HG02885 (cell line): Measurements from ENCODE around the gene ABLIM1.
A peak's percentile ranks its signal among the peaks of the same experiment; 100 is the strongest.

ENCODE experiments used
- ATAC-seq: cut with Tn5 transposase; IDR thresholded peaks from one replicate; pipeline ENCODE4 v1.9.1; 2021; ENCODE audit warnings: mild to moderate bottlenecking; ENCODE audit not compliant: unreplicated experiment, poor library complexity

Gene ABLIM1

DNA sequence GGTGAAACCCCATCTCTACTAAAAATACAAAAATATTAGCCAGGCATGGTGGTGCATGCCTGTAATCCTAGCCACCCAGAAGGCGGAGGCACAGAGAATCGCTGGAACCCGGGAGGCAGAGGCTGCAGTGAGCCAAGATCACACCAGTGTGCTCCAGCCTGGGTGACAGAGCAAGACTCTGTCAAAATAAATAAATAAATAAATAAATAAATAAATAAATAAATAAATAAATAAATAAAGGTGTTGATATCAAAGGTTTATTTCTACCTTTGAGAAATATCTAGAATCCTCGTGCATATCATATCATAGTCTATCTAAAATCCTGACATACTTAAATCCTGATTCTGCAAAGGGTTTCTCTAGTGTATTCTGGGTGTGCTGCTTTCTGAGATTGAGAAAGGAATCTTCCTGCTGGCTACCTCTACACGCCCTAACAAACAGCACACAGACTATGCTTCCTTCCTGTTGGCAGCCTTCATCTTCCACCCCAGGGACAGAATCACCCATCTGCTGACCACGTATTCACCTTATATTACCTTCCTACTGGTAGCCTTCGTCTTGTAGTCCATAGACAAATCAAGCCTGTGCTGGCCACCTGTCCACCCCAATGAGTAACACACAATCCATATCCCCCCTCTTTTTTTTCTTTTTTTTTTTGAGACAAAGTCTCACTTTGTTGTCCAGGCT is 8.7 kb downstream of the ABLIM1 start:
- no peak for ATAC-seq

DNA sequence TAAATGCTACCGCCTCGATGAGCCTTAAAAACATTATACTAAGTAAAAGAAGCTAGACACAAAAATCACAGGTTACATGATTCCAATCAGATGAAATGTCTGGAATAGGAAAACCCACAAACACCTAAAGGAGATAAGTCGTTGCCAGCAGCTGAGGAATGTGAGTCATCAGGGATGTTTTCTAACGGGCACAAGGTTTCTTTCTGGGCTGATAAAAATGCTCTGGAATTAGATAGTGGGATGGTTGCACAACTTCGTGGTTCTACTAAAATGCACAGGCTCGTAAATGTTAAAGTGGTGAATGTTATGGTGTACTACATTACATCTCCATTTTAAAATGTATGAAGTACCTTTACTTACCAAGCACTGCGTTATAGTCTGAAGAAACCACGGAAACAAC is 9.7 kb downstream of the ABLIM1 start:
- ATAC-seq = no peak

DNA sequence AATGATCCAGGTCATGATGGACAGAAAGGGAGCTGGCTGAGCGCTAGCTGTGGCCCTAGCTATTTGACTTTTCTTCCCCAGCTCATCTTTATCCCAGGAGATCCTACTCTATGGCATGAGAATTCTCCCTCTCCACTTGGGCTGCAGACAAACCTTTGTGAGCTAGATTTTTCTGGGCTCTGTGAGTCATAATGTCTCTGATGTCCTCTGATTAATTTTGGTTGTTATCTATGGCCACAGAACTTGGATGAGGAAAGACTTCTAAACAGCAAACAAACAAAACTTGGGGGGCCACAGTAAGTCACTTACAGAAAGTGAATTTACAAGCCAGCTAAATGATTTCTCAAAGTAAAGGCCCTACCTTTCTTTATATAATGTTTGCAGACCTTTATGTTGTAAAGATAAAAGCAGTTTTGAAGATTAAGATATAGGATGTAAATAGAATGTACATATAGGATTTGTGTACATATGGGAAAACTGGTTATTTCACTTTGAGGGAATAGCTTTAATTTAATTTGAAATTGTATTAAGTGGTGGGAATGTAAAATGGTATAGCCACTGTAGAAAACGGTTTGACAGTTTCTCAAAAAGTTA is 10.4 kb downstream of the ABLIM1 start:
- no peak for ATAC-seq

DNA sequence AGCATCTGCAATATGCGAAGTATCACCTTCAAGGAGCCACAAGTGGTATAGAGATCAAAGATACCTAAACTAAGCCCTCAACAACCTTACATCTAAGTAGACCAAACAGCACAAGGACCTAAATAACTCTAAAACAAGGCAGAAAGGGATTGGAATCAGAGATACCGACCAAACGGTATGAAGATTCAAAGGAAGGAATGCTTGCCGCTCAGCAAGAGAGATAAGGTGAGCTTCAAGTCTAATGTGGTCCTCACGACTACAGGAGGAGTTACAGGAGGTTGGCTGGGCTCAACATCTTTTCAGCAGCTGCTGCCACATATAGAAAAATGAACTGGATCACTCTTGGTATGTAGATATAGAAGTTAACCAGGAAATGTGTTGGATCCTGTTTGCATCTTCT is 11.6 kb downstream of the ABLIM1 start:
- ATAC-seq = no peak

DNA sequence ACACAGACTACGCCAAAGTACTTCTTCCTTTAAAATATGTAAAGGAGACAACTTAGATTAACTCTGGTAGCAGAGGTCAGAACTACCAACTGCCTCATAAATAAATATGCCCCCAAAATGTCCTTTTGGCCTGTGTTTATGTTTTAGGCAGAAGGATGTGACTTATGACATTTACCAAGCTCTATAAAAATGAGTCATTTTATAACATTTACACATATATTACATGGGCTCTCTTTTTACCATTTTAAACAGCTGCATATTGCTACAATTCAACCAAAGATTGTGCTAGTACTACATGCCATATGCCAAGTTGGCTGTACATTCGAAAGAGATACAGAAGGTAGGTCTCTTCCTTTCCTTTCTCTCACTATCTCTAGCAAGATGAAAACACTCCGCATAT is 12.4 kb downstream of the ABLIM1 start:
- ATAC-seq = no peak

DNA sequence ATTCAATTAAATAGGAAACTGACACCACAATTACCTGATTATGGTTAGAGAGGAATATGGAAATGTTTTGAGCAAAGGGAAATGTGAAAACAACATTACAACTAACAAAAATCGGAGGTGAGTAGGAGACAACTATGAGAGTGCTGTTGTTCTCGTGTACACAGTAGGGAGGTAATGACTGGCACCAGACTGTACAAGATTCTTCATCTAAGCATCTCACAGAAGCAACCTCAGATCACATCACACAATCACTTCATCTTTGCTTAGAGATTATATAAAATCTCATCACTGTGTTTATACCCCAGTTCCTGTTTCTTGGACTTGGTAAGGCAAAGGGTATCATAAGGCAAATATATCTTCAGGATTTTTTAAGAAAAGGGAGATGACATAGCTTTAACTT is 14.9 kb downstream of the ABLIM1 start:
- no peak for ATAC-seq

DNA sequence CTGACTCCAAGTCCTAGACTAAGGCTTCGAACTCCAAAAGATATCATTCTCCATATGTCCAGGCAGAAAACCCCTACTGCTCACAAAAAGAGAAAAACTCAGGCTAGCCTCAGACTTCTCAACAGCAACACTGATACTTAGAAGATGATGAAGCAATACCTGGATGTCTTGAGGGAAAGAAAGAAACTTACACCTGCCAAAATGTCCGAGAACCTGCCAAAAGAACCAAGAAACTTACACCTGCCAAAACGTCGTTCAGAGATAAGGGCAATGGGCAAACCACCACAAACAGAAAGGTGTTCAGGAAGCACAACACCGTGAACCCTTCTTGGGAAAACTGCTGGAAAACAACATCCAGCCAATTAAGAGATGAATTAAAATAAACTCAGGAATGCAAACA is 15.3 kb downstream of the ABLIM1 start:
- no peak for ATAC-seq

DNA sequence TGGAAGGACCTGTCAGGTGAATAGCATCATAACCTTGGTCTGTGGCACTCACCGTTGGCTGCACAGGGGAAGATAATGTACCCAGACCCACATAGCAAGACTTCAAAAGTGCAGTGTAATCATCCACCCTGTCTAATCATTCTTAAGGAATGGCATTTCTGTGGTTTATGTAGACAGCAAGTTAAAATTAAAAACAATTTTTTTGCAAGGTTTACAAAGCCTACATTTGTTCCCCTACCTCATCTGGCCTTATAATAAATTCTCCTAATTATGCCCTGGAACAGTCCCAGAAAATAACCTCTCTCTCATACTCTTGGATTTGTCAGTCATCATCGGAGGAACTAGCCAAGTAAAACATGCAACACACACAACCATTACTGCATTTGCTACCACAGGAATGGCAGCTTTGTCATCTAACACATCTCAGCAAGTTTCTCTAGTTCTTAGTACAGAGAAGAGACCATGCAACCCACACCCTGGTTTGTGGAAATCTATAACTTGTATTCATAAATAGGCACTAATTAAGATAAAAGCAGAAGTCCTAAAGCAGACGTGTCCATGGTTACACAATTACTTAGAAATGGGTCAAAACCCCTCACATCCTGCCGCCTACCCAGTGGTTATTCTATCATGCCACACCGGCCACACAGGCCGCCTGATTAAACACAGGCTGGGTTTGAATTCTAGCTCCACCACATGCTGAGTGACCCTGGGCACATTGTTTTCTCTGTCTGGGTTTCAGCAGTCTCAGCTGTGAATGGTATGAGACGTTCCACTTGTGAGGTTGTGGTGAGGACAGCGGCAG is 19.1 kb downstream of the ABLIM1 start:
- ATAC-seq = no peak

DNA sequence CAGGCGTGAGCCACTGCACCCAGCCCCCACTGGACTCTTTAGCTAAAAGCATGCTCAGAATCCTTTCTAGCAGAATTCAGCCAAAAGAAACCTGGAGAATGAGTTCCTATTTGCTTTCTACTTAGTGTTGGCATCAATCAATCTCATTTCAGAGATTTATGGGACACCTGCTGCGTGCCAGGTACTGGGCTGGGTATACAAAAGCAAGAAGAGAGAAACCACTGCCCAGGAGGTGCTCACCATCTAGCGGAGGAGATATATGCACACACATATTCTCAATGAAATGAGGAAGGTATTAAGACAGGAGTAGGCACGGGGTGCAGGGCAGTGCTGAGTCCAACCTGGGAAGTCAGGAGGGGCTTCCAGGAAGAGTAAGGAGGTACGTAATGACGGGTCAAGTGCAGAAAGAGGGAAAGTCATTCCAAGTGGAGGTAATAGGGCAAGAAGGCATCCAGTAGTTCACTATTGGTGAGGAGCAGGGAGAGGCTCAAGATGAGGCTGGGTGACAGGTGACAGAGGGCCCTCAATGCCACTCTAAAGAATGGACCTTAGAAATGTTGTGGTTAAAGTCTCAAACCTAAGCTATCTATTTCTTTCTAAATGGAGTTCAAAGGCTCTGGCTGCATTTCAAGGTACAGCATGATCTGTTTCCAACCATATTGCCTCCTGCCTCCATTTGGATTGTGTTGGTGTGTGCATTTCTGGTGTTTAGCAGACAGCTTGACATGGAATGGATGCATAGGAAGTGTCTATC is 22.1 kb downstream of the ABLIM1 start:
- no peak for ATAC-seq

DNA sequence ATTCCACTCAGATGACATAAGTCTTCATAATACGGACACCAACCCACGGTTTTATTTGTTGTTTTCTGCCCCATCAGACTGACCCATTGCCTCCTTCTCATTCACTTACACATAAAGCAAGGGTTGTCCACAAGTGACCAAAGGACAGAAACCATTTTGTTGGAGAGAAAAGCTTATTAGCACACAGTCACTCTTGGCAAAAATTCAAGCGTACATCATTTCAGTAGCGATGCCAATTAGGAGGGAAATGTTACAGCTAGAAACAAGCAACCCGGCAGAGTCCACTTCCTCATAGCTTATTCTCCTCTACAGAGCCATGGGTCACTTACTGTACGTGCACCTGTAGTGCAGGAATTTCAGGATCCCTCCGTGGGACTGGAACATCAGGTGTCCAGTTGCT is 23.0 kb downstream of the ABLIM1 start:
- ATAC-seq = no peak

DNA sequence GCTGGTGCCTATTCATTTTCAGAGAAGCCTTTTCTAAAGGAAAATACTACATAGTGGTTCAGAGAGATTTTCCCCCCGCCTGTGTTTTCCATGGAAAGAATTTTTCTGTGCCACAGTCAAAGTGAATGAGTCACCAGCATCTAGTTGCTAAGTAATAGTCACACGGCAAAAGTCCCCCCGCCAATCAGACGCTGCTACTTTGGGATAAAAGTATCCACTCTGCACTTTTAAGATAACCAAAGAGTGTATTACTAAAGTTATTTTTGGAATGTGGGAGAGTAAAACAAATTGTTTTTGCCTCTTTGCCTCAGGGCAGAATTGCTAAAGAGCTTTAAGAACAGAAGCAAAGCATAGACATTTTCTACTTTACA is 23.5 kb downstream of the ABLIM1 start:
- no peak for ATAC-seq

DNA sequence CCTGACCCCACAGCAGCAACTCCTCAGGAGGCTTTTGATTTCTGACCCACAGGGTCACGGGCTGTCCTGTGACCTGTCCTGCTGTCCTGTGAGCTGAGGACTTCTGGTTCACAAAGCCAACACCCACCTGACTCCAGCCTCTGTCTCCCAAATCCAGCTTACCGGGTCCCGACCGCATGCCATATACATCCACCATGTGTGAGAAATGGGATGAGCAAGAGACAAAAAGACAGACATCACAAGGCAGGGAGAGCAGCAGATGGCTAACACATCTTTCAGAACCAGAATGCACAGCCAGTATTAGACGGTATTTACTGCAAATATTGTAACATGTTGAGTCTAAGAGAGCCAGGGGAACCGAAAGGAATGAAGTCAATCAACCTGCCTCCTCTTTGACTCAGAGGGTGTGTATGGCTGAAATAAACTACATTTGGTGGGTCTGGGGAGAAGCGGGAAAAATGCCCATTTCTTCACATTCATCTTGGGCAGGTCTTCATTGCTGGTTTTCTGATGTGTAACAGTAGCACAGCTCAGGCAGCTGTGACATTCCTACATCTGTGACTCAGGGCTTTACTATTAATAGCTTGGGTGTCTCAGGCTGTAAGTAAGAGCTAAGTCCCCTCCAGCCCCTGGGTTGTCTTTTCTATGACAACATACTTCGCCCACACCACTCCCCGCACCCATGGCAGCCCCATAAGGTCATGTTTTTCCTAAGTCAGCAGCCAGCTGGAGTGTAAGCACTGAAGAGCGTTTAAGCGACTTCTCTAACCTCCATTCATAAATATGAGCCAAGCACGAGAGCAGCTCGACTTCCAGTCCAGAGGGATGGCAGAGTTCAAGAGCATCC is 25.0 kb downstream of the ABLIM1 start:
- ATAC-seq = peak; percentile 53

DNA sequence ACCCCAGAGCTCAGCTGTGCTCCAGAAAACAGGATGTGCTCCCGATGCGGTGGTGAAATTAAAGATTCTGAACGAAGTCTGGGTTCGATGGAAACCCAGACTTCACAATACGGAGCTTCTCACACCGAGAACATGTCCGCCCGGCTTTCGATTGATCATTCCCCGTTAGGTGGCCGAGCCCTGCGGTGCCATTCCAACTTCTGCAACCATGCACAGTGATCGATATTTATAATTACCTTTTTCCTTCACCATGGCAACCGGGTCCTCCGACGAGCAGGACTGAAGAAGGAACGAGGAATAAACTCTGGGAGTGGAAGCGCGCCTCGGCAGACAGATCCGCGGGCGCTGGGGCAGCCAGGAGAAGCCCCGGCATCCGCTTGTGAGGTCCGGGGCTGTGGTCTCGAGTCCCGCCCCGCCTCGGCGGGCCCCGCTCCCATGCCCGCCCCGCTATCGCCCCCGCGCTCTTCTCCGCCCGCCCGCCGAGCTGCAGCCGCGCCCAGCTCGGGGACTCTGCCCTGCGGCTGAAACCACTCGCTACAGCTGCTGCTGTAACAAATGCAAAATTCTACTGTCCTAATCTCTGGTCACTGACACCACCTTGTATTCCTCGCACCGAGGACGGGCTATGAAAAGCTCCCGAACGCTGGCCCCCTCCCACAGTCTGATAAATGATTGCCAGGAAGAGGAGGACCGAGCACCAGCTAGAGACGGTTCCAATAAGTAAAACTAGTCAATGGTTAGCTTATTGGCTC is 26.2 kb downstream of the ABLIM1 start:
- peak; percentile 75 for ATAC-seq

DNA sequence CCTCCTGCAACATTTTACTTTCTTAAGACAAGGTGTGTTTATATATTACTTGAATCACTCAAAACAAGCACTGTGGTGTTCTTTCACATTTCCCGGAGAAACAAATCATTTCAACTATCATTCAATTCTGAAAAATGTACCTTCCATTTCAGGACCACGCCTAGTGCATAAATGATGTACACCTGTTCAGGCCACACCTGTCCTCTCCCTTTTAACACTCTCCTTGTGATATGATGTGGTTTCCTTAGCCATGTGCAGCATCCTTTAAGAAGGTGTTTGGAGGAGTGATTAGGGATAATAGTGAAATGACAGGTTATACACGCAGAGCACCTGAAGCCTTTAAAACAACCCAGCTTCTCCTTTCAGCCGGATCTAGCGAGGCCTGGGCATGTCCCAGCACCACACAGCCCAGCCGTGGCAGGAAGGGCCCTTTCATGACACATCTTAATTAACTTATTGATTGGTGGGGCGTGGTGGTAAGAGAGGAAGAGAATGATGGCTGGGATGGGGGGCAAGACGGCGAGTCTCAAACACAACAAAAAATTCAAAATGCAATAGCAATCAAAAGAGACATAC is 26.9 kb downstream of the ABLIM1 start:
- no peak for ATAC-seq

DNA sequence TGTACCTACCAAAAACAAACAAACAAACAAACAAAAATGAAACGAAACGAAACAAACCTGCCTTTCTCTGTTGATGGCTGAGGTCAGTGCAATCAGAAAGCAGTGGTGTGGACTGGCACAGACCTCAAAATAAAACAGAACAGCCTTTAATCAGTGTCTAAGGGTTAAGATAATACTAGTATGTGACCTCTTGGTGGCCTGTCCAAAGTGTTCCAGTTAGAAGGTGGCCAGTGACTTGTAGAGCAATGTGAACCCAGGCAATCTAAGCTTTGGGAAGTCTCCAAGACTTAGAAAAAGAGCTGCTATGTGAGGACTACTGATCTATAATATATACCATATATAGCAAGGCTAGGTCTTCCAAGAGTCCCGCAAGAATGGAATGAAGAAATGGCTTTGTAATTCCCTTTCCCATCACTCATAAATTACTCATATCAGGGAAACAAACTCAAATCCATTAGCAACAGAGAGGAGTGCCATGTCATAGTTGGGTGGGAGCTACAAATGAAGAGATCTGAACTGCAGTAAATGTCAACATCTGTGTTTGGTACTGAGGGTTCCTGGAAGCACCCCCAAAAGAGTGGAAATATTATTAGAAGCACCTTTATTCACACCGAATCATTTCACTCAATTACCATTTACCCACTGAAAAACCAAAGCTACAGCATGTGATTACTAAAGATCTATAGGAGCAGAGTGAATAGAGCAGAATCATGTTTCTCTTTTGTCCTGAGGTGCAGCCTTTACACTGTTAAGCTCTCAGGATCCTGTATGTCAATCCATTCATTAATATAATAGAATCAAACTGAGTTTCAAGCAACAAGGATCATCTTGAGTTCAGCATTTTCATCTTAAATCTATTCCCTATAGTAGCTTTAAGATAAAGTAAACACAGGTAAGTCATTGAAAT is 28.0 kb downstream of the ABLIM1 start:
- no peak for ATAC-seq

DNA sequence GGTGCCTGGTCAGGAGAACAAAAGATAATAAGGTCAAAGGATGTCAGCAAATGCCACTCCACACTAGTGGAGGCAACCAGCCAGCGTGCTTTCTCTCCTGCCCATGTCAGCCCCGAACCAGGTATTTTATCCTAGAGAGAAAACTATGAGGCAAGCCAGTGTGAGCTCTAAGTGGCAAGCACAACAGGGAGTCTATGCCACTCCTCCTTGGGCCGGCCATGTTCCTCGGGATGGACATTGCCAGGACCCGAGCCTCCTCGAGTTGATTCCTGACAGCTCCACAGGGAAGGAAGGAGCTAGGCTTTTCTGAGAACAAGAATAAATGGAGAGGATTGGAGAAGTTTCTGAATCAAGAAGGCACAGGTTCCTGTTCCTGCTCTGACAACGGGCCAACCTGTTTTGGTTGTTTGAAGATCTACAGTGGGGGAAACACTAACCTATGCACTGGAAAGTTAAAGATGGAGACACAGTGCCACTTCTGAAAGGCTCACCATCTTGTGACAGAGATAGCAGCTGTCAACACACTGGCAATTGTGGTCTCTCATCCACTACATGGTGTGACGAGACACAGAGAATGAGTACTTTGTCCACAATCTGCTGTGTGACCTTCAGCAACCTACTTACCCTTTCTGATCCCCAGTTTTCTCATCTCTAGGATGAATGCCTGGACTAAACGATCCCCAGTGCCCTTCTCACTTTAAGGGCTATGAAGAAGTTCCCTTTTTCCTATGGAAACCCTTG is 28.8 kb downstream of the ABLIM1 start:
- no peak for ATAC-seq

DNA sequence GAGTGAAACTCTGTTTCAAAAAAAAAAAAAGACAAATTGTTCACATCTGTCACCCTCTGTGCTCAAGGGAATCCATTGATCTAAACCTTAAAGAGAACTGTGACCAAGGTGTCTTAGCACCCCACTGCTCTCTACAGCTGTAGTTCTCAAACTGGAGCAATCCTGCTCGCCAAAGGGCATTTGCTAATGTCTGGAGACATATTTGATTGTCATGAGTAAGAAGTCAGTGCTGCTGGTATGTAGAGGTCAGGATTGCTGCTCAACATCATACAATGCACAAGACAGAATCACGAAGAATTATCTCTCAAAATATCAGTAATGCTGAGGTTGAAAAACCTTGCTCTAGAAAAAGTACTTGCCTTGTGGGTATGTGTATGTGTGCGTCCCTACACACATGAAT is 30.0 kb downstream of the ABLIM1 start:
- ATAC-seq = no peak
